Progenitor cell of endocrine pancreas (in vitro differentiated cells): ENCODE data around the gene GABBR2. TPM values are rescaled to one million over a fixed set of nuclear protein-coding genes. Genes with fewer than 3 reads are reported as not detected.

Experiments used
- DNase-seq: peaks from one replicate; pipeline ENCODE4 v3.0.0; 2021; ENCODE audit warnings: low spot score; ENCODE audit not compliant: unreplicated experiment
- H3K27ac Mint-ChIP-seq: 2 replicates; pipeline ENCODE4 v1.8.0; 2021; ENCODE audit warnings: mild to moderate bottlenecking, moderate library complexity, mixed read lengths
- H3K27me3 Mint-ChIP-seq: 2 replicates; pipeline ENCODE4 v1.8.0; 2021; ENCODE audit warnings: mixed read lengths
- H3K36me3 Mint-ChIP-seq: 2 replicates; pipeline ENCODE4 v1.8.0; 2022; ENCODE audit warnings: mixed read lengths; ENCODE audit not compliant: insufficient read depth
- H3K4me1 Mint-ChIP-seq: 2 replicates; pipeline ENCODE4 v1.8.0; 2021; ENCODE audit warnings: low read depth, mixed read lengths
- H3K4me3 Mint-ChIP-seq: 2 replicates; pipeline ENCODE4 v1.8.0; 2021; ENCODE audit warnings: low read depth, mild to moderate bottlenecking, moderate library complexity, mixed read lengths
- H3K9me3 Mint-ChIP-seq: 2 replicates; pipeline ENCODE4 v1.8.0; 2021; ENCODE audit warnings: low read depth, mixed read lengths
- total RNA-seq: library from RNA; stranded (reverse); gene quantifications from 2 replicates; pipeline ENCODE4 v1.2.1, GENCODE V29; 2021
- TF ChIP-seq, protein P1 (sequence below): fragments of 200-600 bp; sonication (generic); IDR thresholded peaks from one replicate; pipeline ENCODE4 v1.5.0; 2021; ENCODE audit warnings: antibody characterized with exemption, mild to moderate bottlenecking; ENCODE audit not compliant: unreplicated experiment

The GABBR2 gene
- total RNA-seq, 1 donor from 2014 or later: 0.84 TPM

GRCh38 chr9:98396236-98396635 lies 312.5 kb downstream of the GABBR2 start:
- H3K27ac Mint-ChIP-seq: no peak overlapping the region
- H3K4me3 Mint-ChIP-seq: no peak overlapping the region
- no peaks in the 10 kb centered on the region for H3K4me1 Mint-ChIP-seq
- DNase-seq: no peak
- no peaks in the 10 kb centered on the region for H3K36me3 Mint-ChIP-seq
- H3K27me3 Mint-ChIP-seq: peaks cover 19% of the 10 kb centered on the region
- peaks cover 3% of the 10 kb centered on the region for H3K9me3 Mint-ChIP-seq
- TF ChIP-seq, protein P1, sequence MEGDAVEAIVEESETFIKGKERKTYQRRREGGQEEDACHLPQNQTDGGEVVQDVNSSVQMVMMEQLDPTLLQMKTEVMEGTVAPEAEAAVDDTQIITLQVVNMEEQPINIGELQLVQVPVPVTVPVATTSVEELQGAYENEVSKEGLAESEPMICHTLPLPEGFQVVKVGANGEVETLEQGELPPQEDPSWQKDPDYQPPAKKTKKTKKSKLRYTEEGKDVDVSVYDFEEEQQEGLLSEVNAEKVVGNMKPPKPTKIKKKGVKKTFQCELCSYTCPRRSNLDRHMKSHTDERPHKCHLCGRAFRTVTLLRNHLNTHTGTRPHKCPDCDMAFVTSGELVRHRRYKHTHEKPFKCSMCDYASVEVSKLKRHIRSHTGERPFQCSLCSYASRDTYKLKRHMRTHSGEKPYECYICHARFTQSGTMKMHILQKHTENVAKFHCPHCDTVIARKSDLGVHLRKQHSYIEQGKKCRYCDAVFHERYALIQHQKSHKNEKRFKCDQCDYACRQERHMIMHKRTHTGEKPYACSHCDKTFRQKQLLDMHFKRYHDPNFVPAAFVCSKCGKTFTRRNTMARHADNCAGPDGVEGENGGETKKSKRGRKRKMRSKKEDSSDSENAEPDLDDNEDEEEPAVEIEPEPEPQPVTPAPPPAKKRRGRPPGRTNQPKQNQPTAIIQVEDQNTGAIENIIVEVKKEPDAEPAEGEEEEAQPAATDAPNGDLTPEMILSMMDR: no peak

- Mint-ChIP-seq H3K27ac (no peak overlapping the region), H3K9me3 (peaks cover 3% of the 10 kb centered on the region), H3K4me1 (no peaks in the 10 kb centered on the region), H3K4me3 (no peak overlapping the region), H3K27me3 (peaks cover 12% of the 10 kb centered on the region), H3K36me3 (no peaks in the 10 kb centered on the region)
- TF ChIP-seq, protein P1: no peak
- no peak for DNase-seq
Observed at GRCh38 chr9:98391867-98392266, 316.9 kb downstream of the GABBR2 start.

DNA sequence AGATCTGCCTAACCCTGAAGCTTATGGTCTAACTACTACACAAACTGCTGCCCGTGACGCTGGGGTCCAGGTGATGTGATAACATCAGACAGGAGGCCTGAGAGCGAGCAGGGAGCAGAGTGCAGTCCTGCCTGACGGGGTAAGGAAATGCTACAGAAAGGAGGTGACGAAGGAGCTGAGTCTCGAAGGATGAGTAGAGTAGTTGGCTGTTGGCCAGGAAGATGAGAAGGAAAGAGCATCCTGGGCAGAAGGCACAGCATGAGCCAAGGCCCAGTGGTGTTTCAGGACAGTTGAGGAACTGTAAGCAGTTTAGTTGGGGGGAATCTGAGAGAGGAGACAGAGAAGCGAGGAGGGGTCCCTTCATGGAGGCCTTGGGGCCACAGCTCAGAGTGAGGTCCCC lies 317.3 kb downstream of the GABBR2 start:
- TF ChIP-seq, protein P1: no peak
- no peaks in the 10 kb centered on the region for H3K36me3 Mint-ChIP-seq
- DNase-seq: no peak
- H3K4me3 Mint-ChIP-seq: no peak overlapping the region
- H3K27me3 Mint-ChIP-seq: peaks cover 12% of the 10 kb centered on the region
- H3K27ac Mint-ChIP-seq: no peak overlapping the region
- H3K4me1 Mint-ChIP-seq: no peaks in the 10 kb centered on the region
- peaks cover 3% of the 10 kb centered on the region for H3K9me3 Mint-ChIP-seq

DNA sequence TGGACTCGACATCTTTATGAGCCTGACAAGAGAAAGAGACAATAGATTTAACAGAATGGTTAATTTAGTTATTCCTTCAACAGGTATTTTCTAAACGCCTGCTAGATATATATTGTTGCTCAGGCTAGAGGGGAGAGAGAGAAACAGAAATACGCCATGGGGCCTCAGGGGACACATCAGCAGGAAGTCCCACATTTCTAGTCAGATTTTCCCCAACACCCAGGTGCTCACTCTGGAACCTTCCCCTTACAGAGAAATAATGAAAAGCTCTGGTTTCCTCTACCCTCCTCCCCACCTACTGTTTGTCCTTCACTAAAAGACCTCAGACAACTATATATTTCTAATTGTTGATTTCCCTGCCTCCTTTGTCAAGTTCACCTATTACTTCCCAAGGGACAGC lies 323.0 kb downstream of the GABBR2 start:
- Mint-ChIP-seq H3K4me1 (no peaks in the 10 kb centered on the region), H3K9me3 (no peaks in the 10 kb centered on the region), H3K36me3 (no peaks in the 10 kb centered on the region), H3K27ac (no peak overlapping the region), H3K4me3 (no peak overlapping the region), H3K27me3 (peaks cover 2% of the 10 kb centered on the region)
- TF ChIP-seq, protein P1: no peak
- no peak for DNase-seq

- H3K4me1 Mint-ChIP-seq: peaks cover 3% of the 10 kb centered on the region
- H3K9me3 Mint-ChIP-seq: no peaks in the 10 kb centered on the region
- DNase-seq: no peak
- H3K27ac Mint-ChIP-seq: no peak overlapping the region
- H3K27me3 Mint-ChIP-seq: no peaks in the 10 kb centered on the region
- H3K36me3 Mint-ChIP-seq: no peaks in the 10 kb centered on the region
- no peak overlapping the region for H3K4me3 Mint-ChIP-seq
- TF ChIP-seq, protein P1: no peak
Observed at GRCh38 chr9:98383758-98384157, 325.0 kb downstream of the GABBR2 start.
